Measurements from ENCODE around the gene LRRC30. TPM values are rescaled to one million over a fixed set of nuclear protein-coding genes. Genes with fewer than 3 reads are reported as not detected.

Gene LRRC30
- total RNA-seq, 1 donor from 2014 or later: not detected

- Mint-ChIP-seq H3K27me3 (ENCODE audit: low read depth) (no peaks in the 10 kb centered on the region), H3K4me1 (ENCODE audit: low read depth) (no peaks in the 10 kb centered on the region), H3K27ac (no peak overlapping the region), H3K9me3 (no peaks in the 10 kb centered on the region), H3K36me3 (ENCODE audit: low read depth) (no peaks in the 10 kb centered on the region), H3K4me3 (ENCODE audit: low read depth) (no peak overlapping the region)
- intact Hi-C loops (cut with micrococcal nuclease): no loop called here
- DNase-seq (ENCODE audit: low spot score): no peak
These were observed 23.4 kb upstream of the LRRC30 start for GRCh38 chr18:7207366-7207915.

- no peak for DNase-seq (ENCODE audit: low spot score)
- no peaks in the 10 kb centered on the region for H3K4me1 Mint-ChIP-seq (ENCODE audit: low read depth)
- intact Hi-C loops (cut with micrococcal nuclease): no loop called here
- H3K36me3 Mint-ChIP-seq (ENCODE audit: low read depth): no peaks in the 10 kb centered on the region
- H3K9me3 Mint-ChIP-seq: no peaks in the 10 kb centered on the region
- H3K4me3 Mint-ChIP-seq (ENCODE audit: low read depth): no peak overlapping the region
- no peak overlapping the region for H3K27ac Mint-ChIP-seq
- no peaks in the 10 kb centered on the region for H3K27me3 Mint-ChIP-seq (ENCODE audit: low read depth)
These were observed 9.3 kb upstream of the LRRC30 start for GRCh38 chr18:7221424-7222155.

GRCh38 chr18:7224198-7224597 lies 6.7 kb upstream of the LRRC30 start:
- Mint-ChIP-seq H3K27me3 (ENCODE audit: low read depth) (no peaks in the 10 kb centered on the region), H3K9me3 (no peaks in the 10 kb centered on the region), H3K4me1 (ENCODE audit: low read depth) (no peaks in the 10 kb centered on the region), H3K36me3 (ENCODE audit: low read depth) (no peaks in the 10 kb centered on the region), H3K27ac (no peak overlapping the region), H3K4me3 (ENCODE audit: low read depth) (no peak overlapping the region)
- intact Hi-C loops (cut with micrococcal nuclease): no loop called here
- DNase-seq (ENCODE audit: low spot score): no peak

- Mint-ChIP-seq H3K9me3 (no peaks in the 10 kb centered on the region), H3K36me3 (ENCODE audit: low read depth) (no peaks in the 10 kb centered on the region), H3K27me3 (ENCODE audit: low read depth) (no peaks in the 10 kb centered on the region), H3K4me3 (ENCODE audit: low read depth) (no peak overlapping the region), H3K4me1 (ENCODE audit: low read depth) (no peaks in the 10 kb centered on the region), H3K27ac (no peak overlapping the region)
- intact Hi-C loops (cut with micrococcal nuclease): no loop called here
- no peak for DNase-seq (ENCODE audit: low spot score)
These were observed 1.3 kb downstream of the LRRC30 start for GRCh38 chr18:7232218-7232617.

GRCh38 chr18:7233134-7233810 lies 2.4 kb downstream of the LRRC30 start:
- Mint-ChIP-seq H3K4me1 (ENCODE audit: low read depth) (no peaks in the 10 kb centered on the region), H3K27ac (no peak overlapping the region), H3K4me3 (ENCODE audit: low read depth) (no peak overlapping the region), H3K9me3 (no peaks in the 10 kb centered on the region), H3K36me3 (ENCODE audit: low read depth) (no peaks in the 10 kb centered on the region), H3K27me3 (ENCODE audit: low read depth) (no peaks in the 10 kb centered on the region)
- intact Hi-C loops (cut with micrococcal nuclease): no loop called here
- DNase-seq (ENCODE audit: low spot score): no peak

GRCh38 chr18:7234091-7234490 lies 3.2 kb downstream of the LRRC30 start:
- Mint-ChIP-seq H3K9me3 (no peaks in the 10 kb centered on the region), H3K4me1 (ENCODE audit: low read depth) (no peaks in the 10 kb centered on the region), H3K27me3 (ENCODE audit: low read depth) (no peaks in the 10 kb centered on the region), H3K36me3 (ENCODE audit: low read depth) (no peaks in the 10 kb centered on the region), H3K4me3 (ENCODE audit: low read depth) (no peak overlapping the region), H3K27ac (no peak overlapping the region)
- no peak for DNase-seq (ENCODE audit: low spot score)
- intact Hi-C loops (cut with micrococcal nuclease): no loop called here

GRCh38 chr18:7234956-7235355 lies 4.1 kb downstream of the LRRC30 start:
- Mint-ChIP-seq H3K36me3 (ENCODE audit: low read depth) (no peaks in the 10 kb centered on the region), H3K27me3 (ENCODE audit: low read depth) (no peaks in the 10 kb centered on the region), H3K27ac (no peak overlapping the region), H3K9me3 (no peaks in the 10 kb centered on the region), H3K4me3 (ENCODE audit: low read depth) (no peak overlapping the region), H3K4me1 (ENCODE audit: low read depth) (no peaks in the 10 kb centered on the region)
- intact Hi-C loops (cut with micrococcal nuclease): no loop called here
- no peak for DNase-seq (ENCODE audit: low spot score)

- no peaks in the 10 kb centered on the region for H3K9me3 Mint-ChIP-seq
- DNase-seq (ENCODE audit: low spot score): no peak
- H3K27ac Mint-ChIP-seq: no peak overlapping the region
- no peaks in the 10 kb centered on the region for H3K4me1 Mint-ChIP-seq (ENCODE audit: low read depth)
- H3K27me3 Mint-ChIP-seq (ENCODE audit: low read depth): no peaks in the 10 kb centered on the region
- no peak overlapping the region for H3K4me3 Mint-ChIP-seq (ENCODE audit: low read depth)
- intact Hi-C loops (cut with micrococcal nuclease): no loop called here
- no peaks in the 10 kb centered on the region for H3K36me3 Mint-ChIP-seq (ENCODE audit: low read depth)
These were observed 5.2 kb downstream of the LRRC30 start for GRCh38 chr18:7236072-7236471.

- Mint-ChIP-seq H3K4me3 (ENCODE audit: low read depth) (no peak overlapping the region), H3K27me3 (ENCODE audit: low read depth) (no peaks in the 10 kb centered on the region), H3K36me3 (ENCODE audit: low read depth) (no peaks in the 10 kb centered on the region), H3K4me1 (ENCODE audit: low read depth) (no peaks in the 10 kb centered on the region), H3K9me3 (peaks cover 2% of the 10 kb centered on the region), H3K27ac (no peak overlapping the region)
- DNase-seq (ENCODE audit: low spot score): no peak
- intact Hi-C loops (cut with micrococcal nuclease): no loop called here
These were observed 6.0 kb downstream of the LRRC30 start for GRCh38 chr18:7236933-7237332.

GRCh38 chr18:7237673-7238272 lies 6.9 kb downstream of the LRRC30 start:
- Mint-ChIP-seq H3K36me3 (ENCODE audit: low read depth) (no peaks in the 10 kb centered on the region), H3K4me1 (ENCODE audit: low read depth) (no peaks in the 10 kb centered on the region), H3K9me3 (peaks cover 4% of the 10 kb centered on the region), H3K27me3 (ENCODE audit: low read depth) (no peaks in the 10 kb centered on the region), H3K4me3 (ENCODE audit: low read depth) (no peak overlapping the region), H3K27ac (no peak overlapping the region)
- intact Hi-C loops (cut with micrococcal nuclease): no loop called here
- DNase-seq (ENCODE audit: low spot score): no peak

GRCh38 chr18:7242926-7243325 lies 12.0 kb downstream of the LRRC30 start:
- Mint-ChIP-seq H3K9me3 (peaks cover 7% of the 10 kb centered on the region), H3K36me3 (ENCODE audit: low read depth) (no peaks in the 10 kb centered on the region), H3K4me3 (ENCODE audit: low read depth) (no peak overlapping the region), H3K27ac (no peak overlapping the region), H3K4me1 (ENCODE audit: low read depth) (no peaks in the 10 kb centered on the region), H3K27me3 (ENCODE audit: low read depth) (no peaks in the 10 kb centered on the region)
- intact Hi-C loops (cut with micrococcal nuclease): no loop called here
- no peak for DNase-seq (ENCODE audit: low spot score)

GRCh38 chr18:7248877-7249276 lies 18.0 kb downstream of the LRRC30 start:
- no peak overlapping the region for H3K4me3 Mint-ChIP-seq (ENCODE audit: low read depth)
- no peaks in the 10 kb centered on the region for H3K4me1 Mint-ChIP-seq (ENCODE audit: low read depth)
- no peak overlapping the region for H3K27ac Mint-ChIP-seq
- no peaks in the 10 kb centered on the region for H3K36me3 Mint-ChIP-seq (ENCODE audit: low read depth)
- no peak for DNase-seq (ENCODE audit: low spot score)
- intact Hi-C loops (cut with micrococcal nuclease): no loop called here
- peaks cover 3% of the 10 kb centered on the region for H3K9me3 Mint-ChIP-seq
- H3K27me3 Mint-ChIP-seq (ENCODE audit: low read depth): no peaks in the 10 kb centered on the region

GRCh38 chr18:7254163-7254562 lies 23.3 kb downstream of the LRRC30 start:
- Mint-ChIP-seq H3K4me1 (ENCODE audit: low read depth) (no peaks in the 10 kb centered on the region), H3K36me3 (ENCODE audit: low read depth) (no peaks in the 10 kb centered on the region), H3K27me3 (ENCODE audit: low read depth) (no peaks in the 10 kb centered on the region), H3K4me3 (ENCODE audit: low read depth) (no peak overlapping the region), H3K9me3 (peaks cover 8% of the 10 kb centered on the region), H3K27ac (no peak overlapping the region)
- DNase-seq (ENCODE audit: low spot score): no peak
- intact Hi-C loops (cut with micrococcal nuclease): no loop called here
